Coronary artery (tissue), 2 donors: ENCODE measurements around the gene TEX261.
A peak's percentile ranks its signal among the peaks of the same experiment; 100 is the strongest.

ENCODE experiments used
- DNase-seq: peaks from one replicate; pipeline ENCODE4 v3.0.0-alpha.2; 2017; ENCODE audit warnings: low spot score
- H3K27ac ChIP-seq, 2 donors: fragments of 200-600 bp; sonication (generic); one replicate each; pipeline ENCODE4 v1.5.1; 2016 to 2019
- H3K4me3 ChIP-seq: fragments of 200-600 bp; sonication (generic); 2 replicates; pipeline ENCODE4 v1.5.1; 2016; ENCODE audit warnings: mild to moderate bottlenecking, moderate library complexity
- TF ChIP-seq, protein P1 (sequence below): fragments of 200-600 bp; sonication (generic); IDR thresholded peaks from one replicate; pipeline ENCODE4 v1.5.1; 2019; ENCODE audit warnings: antibody characterized with exemption

TEX261 gene

DNA sequence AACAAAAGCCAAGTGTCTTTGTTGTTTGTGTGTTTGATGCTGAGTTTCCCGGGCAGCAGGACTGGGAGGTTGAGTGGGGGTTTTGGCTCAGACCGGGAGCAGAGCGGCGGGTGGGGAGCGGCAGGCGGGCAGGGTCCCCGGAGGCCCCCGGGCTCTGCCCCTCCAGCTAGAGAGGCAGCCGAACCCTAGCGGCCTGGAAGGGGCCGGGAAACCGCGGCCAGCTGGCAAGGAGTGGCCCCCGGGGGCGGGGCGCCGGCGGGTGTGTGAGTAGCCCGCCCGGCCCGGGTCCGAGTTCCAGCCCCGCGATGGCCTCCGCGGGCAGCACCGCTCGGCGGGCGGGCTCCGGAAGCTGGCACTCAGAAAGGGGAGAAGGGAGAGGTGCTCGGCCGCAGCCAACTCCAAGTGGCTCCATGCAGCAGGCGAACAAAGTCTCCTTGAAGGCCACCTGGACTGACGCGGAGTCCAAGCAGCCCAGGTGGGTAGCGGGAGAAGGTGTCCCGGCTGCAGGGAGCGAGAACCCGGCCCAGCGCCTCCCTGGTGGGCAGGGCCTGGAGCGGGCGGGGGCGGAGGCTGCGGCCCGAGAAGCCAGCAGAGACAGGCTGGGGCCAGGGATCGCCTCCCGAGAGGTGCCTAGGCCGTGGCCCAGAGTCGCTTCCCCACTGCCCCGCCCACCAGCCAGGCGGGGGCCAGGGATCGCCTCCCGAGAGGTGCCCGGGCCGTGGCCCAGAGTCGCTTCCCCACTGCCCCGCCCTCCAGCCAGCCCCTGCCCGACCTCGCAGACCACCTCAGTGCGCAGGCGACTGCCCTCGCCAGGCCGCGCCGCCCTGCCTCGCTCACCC, 16.1 kb downstream of the TEX261 start, which contains the start of gene ANKRD53:
ANKRD53 (plus strand) TSS at position 290 of the 839 bp plus-strand sequence; CDS start at position 306, 16 bp downstream.
- Histone ChIP-seq H3K4me3 (peak within 1 kb of the TSS; percentile 75), H3K27ac (peak within 1 kb of the TSS; percentile 87 to 91)
- DNase-seq, result peak; percentile 83
- TF ChIP-seq, protein P1, sequence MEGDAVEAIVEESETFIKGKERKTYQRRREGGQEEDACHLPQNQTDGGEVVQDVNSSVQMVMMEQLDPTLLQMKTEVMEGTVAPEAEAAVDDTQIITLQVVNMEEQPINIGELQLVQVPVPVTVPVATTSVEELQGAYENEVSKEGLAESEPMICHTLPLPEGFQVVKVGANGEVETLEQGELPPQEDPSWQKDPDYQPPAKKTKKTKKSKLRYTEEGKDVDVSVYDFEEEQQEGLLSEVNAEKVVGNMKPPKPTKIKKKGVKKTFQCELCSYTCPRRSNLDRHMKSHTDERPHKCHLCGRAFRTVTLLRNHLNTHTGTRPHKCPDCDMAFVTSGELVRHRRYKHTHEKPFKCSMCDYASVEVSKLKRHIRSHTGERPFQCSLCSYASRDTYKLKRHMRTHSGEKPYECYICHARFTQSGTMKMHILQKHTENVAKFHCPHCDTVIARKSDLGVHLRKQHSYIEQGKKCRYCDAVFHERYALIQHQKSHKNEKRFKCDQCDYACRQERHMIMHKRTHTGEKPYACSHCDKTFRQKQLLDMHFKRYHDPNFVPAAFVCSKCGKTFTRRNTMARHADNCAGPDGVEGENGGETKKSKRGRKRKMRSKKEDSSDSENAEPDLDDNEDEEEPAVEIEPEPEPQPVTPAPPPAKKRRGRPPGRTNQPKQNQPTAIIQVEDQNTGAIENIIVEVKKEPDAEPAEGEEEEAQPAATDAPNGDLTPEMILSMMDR, result no peak

DNA sequence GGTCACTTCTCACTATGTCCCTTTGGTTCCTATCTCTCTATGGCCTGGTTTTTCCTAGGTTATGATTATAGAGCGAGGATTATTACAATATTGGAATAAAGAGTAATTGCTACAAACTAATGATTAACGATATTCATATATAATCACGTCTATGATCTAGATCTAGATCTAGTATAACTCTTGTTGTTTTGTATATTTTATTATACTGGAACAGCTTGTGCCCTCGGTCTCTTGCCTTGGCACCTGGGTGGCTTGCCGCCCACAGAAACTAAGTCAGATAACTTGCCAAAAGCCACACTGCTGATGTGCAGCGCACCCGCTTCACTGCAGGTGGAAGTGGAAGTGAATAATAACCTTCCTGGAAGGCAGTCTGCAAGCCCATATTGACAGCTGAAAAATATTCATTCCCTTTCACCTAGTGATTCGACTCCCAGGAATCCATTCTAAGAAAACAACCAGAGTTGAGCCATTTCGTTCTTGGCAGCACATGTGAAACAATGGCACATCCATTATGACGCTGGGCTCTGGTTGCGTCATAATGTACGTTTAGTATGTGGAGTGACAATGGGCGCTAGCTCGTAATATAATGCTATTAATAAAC, 17.0 kb downstream of the TEX261 start:
- TF ChIP-seq, protein P1, result no peak
- peak; percentile 83 for DNase-seq
- peak overlapping the region; percentile 87 to 91 for H3K27ac ChIP-seq
- H3K4me3 ChIP-seq, result peak overlapping the region; percentile 75

DNA sequence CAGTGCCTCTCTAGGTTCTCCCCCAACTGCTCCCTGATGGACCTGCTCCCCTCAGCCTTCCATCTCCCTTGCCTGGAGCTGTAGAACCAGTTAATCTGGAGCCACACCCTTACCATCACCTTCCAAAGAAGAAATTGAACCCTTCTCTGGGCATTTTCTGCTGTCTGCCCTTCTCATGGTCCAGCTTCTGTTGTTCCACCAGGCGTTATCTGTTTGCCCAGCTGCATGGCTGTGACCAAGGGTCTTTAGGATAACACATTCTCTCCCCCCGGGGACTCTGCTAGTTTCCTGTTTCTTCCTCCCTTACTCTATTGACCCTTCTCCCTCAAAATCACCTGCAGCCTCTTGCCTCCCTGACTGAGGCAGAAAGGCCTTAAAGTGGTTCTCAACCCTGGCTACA, 19.4 kb downstream of the TEX261 start:
- peak; percentile 21 for DNase-seq
- TF ChIP-seq, protein P1, result no peak

DNA sequence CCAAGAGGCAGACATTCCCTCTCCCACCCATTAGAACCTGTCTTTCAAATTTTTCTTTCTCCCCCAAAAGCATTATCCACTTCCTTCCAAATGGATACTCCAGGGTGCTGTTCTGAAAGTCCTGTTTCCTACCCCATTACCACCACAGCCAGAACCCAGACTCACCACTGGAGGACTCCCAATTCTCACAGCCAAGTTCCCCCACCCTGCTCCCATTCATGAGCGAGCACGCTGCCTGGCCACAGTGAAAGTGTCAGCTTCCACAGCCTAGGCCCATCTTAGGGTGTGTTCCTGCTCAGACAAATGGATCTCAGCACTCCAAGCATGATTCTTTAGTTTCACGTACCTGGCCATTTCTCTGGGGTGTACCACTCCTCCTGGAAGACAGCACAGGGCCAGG, 20.1 kb downstream of the TEX261 start:
- no peak overlapping the region for H3K27ac ChIP-seq
- DNase-seq, result peak; percentile 29
- H3K4me3 ChIP-seq, result no peak overlapping the region
- TF ChIP-seq, protein P1, result no peak

More for the DNA sequence above, 19.4 kb downstream of the TEX261 start:
- no peak overlapping the region for H3K4me3 ChIP-seq
- H3K27ac ChIP-seq, result no peak overlapping the region

DNA sequence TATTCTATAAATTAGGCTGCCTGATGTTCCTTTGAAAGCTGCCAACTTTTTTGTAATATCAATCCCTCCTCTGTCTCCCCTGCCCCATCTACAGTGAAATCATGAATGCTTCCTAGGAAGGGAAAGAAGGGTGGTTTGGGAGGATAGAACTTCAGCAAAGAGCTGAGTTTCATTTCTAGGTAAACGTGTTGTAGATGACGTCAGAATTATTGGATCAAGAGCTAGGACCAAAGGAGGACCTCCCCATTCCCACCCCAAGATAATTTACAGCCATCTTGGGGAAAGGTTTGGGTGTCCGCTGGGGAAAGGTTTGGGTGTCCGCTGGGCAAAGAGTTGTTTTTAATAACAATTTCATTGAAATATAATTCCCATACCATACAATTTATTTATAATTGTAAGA, 27.5 kb downstream of the TEX261 start:
- TF ChIP-seq, protein P1, result no peak
- no peak overlapping the region for H3K27ac ChIP-seq
- no peak for DNase-seq
- no peak overlapping the region for H3K4me3 ChIP-seq

DNA sequence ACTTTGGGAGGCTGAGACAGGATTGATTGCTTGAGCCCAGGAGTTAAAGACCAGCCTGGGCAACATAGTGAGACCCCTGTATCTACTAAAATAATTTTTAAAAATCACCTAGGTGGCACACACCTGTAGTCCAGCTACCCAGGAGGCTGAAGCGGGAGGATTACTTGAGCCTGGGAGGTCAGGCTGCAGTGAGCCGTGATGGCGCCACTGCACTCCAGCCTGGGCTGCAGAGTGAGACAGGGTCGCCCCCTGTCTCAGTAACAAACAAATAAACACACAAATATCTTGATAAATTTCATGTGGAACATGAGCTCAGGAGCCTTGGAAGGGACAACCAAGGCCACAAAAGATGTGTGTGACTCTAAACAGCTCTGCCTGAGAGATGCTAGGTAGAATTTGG, 28.0 kb downstream of the TEX261 start:
- TF ChIP-seq, protein P1, result no peak
- no peak for DNase-seq
- Histone ChIP-seq H3K4me3 (no peak overlapping the region), H3K27ac (no peak overlapping the region)

DNA sequence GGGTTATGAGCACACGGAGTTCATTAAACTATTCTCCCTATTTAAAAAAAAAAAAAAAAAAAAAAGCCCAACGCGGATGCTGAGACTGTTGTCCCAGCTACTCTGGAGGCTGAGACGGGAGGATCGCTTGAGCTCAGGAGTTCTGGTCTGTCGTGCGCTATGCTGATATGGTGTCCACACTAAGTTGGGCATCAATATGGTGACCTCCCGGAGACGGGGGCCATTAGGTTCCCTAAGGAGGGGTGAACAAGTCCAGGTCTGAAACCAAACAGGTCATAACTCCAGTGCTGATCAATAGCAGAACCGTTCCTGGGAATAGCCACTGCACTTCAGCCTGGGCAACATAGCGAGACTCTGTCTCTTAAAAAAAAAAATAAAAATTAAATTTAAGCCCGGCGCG, 29.2 kb downstream of the TEX261 start:
- TF ChIP-seq, protein P1, result no peak
- no peak overlapping the region for H3K4me3 ChIP-seq
- no peak overlapping the region for H3K27ac ChIP-seq
- peak; percentile 41 for DNase-seq
